Ishikawa (cell line): ENCODE data around the gene FBXW11.

Experiments used
- CEBPB ChIP-seq: IDR thresholded peaks from 2 replicates; pipeline ENCODE4 v1.6.1; 2012
- CREB1 ChIP-seq: IDR thresholded peaks from 2 replicates; pipeline ENCODE4 v1.6.1; 2012; ENCODE audit warnings: low read depth
- EGR1 ChIP-seq: IDR thresholded peaks from 2 replicates; pipeline ENCODE4 v1.6.1; 2012
- EP300 ChIP-seq: IDR thresholded peaks from 2 replicates; pipeline ENCODE4 v1.6.1; 2012; ENCODE audit warnings: borderline replicate concordance
- FOXM1 ChIP-seq: IDR thresholded peaks from 2 replicates; pipeline ENCODE4 v1.6.1; 2012; ENCODE audit warnings: low read depth, borderline replicate concordance
- MAX ChIP-seq: IDR thresholded peaks from 2 replicates; pipeline ENCODE4 v1.6.1; 2012
- NFIC ChIP-seq: IDR thresholded peaks from 2 replicates; pipeline ENCODE4 v1.6.1; 2012
- RAD21 ChIP-seq: IDR thresholded peaks from 2 replicates; pipeline ENCODE4 v1.6.1; 2012; ENCODE audit warnings: low read depth
- REST ChIP-seq: IDR thresholded peaks from 2 replicates; pipeline ENCODE4 v1.6.1; 2012; ENCODE audit warnings: low read depth, mild to moderate bottlenecking
- TAF1 ChIP-seq: IDR thresholded peaks from 2 replicates; pipeline ENCODE4 v1.6.1; 2012; ENCODE audit warnings: low read depth, mild to moderate bottlenecking
- TCF12 ChIP-seq: IDR thresholded peaks from 2 replicates; pipeline ENCODE4 v1.6.1; 2012; ENCODE audit warnings: low read depth
- TEAD4 ChIP-seq: IDR thresholded peaks from 2 replicates; pipeline ENCODE4 v1.6.1; 2012
- USF1 ChIP-seq: IDR thresholded peaks from 2 replicates; pipeline ENCODE4 v1.6.1; 2012
- YY1 ChIP-seq: IDR thresholded peaks from 2 replicates; pipeline ENCODE4 v1.6.1; 2012; ENCODE audit warnings: low read depth
- ZBTB7A ChIP-seq: IDR thresholded peaks from 2 replicates; pipeline ENCODE4 v1.6.1; 2012; ENCODE audit warnings: low read depth

FBXW11 gene

GRCh38 chr5:171893290-171893886 lies 113.0 kb downstream of the FBXW11 start:
- TF ChIP-seq TCF12 (no peak), REST (no peak), NFIC (no peak), YY1 (no peak), EP300 (no peak), TAF1 (no peak), RAD21 (no peak), TEAD4 (no peak), ZBTB7A (no peak), EGR1 (no peak), MAX (no peak)

- TF ChIP-seq YY1: no peak
- no peak for TF ChIP-seq TCF12
- TF ChIP-seq CEBPB: no peak
- TF ChIP-seq USF1: no peak
- no peak for TF ChIP-seq EP300
- TF ChIP-seq TEAD4: no peak
- TF ChIP-seq EGR1: no peak
- TF ChIP-seq FOXM1: no peak
- TF ChIP-seq TAF1: no peak
- no peak for TF ChIP-seq ZBTB7A
- no peak for TF ChIP-seq REST
- TF ChIP-seq MAX: no peak
- no peak for TF ChIP-seq RAD21
Observed at GRCh38 chr5:171891595-171891994, 114.8 kb downstream of the FBXW11 start.

GRCh38 chr5:171891150-171891549 lies 115.3 kb downstream of the FBXW11 start:
- TF ChIP-seq FOXM1 (no peak), NFIC (no peak)

- TF ChIP-seq TAF1 (no peak), FOXM1 (no peak), ZBTB7A (no peak), MAX (no peak), EP300 (no peak), EGR1 (no peak), REST (no peak)
Observed at GRCh38 chr5:171888051-171888481, 118.4 kb downstream of the FBXW11 start.

- TF ChIP-seq CREB1 (no peak), CEBPB (no peak), YY1 (no peak), USF1 (no peak), ZBTB7A (no peak), NFIC (no peak), REST (no peak), RAD21 (no peak), EGR1 (no peak), TAF1 (no peak), FOXM1 (no peak), EP300 (no peak), TEAD4 (no peak), TCF12 (no peak), MAX (no peak)
Observed at GRCh38 chr5:171882118-171882517, 124.3 kb downstream of the FBXW11 start.
